HG03135 (cell line): Measurements from ENCODE around the gene FYB1.
"Not testable (repeated sequence)": the region's sequence is repeated elsewhere in the genome, so short reads cannot be mapped to it uniquely, and the experiment has no call there.

Experiments used
- ATAC-seq: cut with Tn5 transposase; IDR thresholded peaks from one replicate; pipeline ENCODE4 v1.9.1; 2021; ENCODE audit warnings: mild to moderate bottlenecking, moderate library complexity; ENCODE audit not compliant: unreplicated experiment

FYB1 gene

DNA sequence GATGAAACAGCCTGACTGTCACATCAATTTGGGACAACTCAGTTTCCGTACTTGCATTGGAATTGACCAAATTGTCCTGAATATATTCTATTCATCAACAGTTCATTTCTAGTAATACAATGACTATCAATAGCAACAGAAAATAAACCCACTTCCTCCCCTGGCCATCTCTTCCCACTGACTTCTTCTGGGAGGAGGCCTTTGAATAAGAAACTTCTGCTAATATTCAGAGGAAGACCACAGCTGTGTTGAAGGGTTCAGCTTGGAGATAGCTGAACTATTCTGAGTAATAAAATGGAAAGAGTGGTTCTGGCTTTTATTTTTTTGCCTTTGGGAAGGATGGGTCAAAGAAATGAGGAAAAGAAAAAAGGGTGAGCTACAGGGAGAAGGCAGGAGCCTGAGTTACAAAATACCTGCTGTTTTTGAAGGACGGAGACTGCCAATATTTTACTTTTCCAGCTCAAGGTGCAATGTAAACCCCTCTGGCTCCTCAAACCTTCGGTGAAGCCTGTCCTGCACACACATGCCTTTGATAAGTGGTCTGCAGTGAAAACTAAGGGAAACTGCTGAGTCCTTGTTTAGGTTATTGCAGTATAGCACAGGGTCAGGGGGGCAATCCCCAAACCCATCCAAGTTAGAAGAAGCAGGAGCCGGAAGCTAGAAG, 29.9 kb downstream of the FYB1 start:
- ATAC-seq: no peak

DNA sequence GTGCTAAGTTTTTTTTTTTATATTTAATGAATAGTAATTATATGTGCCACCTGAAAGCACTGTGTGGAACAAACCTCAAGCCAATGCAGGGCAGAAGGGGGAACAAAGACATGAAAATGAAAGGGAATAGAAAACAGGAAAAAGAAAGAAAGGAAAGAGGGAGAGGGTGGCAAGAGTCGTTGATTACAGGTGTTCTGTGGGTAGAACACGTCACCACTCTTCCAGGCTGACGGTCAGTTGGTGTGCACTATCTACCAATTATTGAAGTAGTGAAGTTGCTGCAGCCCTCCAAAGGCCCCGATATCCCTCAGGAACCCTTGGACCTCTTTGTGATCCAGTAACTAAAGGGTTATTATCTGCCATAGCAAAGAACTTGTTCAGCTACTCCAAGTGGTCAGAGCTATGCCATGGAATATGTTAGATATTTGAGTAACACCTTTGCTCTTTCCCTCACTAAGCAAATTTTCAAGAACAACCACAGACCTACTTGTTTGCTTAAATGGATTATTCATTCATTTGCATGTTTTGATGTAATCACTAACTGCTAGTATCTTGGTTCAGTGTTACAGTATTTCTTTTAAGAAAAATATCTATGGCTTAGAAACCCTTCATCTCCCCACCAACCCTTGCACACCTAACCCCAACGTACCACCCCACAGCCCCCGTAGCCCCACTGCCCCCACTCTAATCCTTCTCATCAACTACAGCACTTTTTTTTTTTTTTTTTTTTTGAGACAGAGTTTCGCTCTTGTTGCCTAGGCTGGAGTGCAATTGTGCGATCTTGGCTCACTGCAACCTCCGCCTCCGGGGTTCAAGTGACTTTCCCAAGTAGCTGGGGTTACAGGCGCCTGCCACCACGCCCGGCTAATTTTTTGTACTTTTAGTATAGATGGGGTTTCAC, 31.3 kb downstream of the FYB1 start:
- ATAC-seq: no peak

DNA sequence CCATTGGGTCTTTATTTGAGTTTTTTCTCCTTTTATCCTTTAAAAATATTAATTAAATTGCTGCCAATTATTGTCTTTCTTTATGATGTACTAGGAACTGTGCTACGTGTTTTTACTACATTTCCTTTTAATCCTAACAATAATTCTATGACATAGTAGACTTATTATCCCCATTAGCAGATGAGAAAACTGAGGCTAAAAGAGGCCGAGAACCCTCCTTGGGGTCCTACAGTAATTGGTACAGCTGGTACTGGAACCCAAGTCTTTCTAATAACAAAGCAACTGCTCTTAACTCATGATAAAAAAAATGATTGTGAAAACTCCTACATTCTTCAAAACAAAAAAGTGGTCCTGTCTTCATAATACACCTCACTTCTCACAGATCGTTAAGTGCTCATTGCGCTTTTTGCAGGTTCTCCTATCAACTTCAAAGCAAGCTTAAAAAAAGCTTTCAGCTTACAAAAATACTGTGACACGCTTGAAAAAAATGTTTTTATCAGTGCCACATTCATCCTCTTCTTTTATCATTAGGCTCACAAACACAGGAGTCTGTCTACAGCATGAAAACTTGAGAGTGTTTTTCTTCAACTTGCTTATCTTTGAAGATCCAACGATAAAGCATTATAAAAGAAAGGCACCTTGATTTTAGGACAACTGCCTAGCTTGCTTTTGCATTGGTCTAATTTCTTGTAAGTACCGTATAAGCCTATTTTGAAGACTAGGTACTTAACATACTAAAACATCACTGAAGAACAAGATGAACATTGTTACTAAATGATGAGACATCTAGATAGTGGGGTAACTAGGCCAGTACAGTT, 32.4 kb downstream of the FYB1 start:
- no peak for ATAC-seq

GRCh38 chr5:39186289-39186688, 33.1 kb downstream of the FYB1 start:
- no peak for ATAC-seq

GRCh38 chr5:39185761-39186160, 33.6 kb downstream of the FYB1 start:
- no peak for ATAC-seq

GRCh38 chr5:39179561-39179960, 39.8 kb downstream of the FYB1 start:
- ATAC-seq: not testable (repeated sequence)

DNA sequence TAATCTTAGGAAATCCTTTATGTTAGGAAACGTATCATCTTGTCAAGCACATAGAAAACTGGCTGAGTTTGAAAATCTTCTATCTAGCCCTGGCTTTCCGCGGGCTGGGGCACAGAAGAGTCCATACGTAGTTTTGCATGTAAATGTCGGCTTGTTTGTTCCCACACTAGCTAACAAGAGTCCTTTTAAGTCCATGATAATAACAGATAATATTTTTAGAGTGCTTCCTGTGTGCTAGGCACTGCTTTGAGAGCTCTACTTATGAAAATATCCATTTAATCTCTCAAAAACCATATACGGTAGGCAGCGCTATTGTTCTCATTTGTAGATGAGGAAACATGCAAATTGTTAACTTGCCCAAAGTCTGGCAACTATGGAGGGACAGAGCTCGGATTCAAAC, 40.5 kb downstream of the FYB1 start:
- ATAC-seq: no peak

GRCh38 chr5:39178171-39178570, 41.2 kb downstream of the FYB1 start:
- no peak for ATAC-seq

GRCh38 chr5:39177631-39177964, 41.8 kb downstream of the FYB1 start:
- peak; percentile 71 for ATAC-seq

DNA sequence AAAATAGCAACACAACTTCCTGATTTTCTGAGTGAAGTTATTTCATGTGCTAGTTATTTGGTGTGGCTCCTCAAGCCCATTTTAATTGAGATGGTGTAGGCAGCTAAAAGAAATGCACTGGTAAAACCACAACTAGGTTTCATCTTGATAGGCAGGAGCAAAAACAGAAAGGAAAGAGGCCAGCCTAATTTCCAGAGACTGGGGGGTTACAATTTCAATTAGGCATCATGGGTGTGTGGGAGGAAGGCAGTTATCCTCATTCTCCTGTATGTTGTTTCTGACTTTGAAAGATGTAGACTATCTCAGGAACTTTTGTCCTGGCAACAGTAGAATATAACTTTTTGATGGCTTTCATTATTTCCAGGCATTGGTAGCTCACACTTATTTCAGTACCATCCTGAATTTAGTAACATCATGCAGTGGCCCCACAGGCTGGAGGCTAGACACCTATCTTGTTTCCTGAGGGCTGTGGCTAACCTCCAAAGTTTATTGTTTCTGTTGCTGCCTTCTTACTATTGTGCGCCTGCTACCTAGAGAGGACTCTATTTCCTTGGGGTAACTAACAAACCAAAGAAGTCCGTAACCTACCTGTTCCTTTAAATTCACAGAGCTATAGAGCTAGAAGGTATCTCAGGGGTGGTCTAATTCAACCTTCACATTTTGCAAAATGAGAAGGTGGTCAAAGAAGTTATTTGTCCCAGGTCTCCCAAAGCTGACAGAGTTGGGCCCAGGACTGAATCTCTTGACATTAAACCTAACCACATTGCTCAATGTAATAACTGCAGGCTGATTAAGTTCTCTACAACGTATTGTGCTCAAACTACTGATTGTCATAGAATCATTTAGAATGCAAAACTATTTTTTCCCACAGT, 42.4 kb downstream of the FYB1 start:
- ATAC-seq: peak; percentile 49

GRCh38 chr5:39175273-39175955, 43.9 kb downstream of the FYB1 start:
- no peak for ATAC-seq

DNA sequence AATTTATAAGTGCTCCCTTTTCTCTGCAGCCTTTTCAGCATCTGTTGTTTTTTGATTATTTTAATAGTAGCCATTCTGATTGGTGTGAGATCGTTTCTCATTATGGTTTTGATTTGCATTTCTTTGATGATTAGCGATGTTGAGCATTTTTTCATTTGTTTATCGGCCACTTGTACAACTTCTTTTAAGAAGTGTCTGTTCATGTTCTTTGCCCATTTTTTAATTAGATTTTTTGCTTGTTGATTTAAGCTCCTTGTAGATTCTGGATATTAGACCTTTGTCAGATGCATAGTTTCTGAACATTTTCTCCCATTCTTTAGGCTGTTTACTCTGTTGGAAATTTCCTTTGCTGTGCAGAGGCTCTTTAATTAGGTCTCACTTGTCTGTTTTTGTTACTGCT, 46.3 kb downstream of the FYB1 start:
- no peak for ATAC-seq

GRCh38 chr5:39172593-39172992, 46.8 kb downstream of the FYB1 start:
- no peak for ATAC-seq

DNA sequence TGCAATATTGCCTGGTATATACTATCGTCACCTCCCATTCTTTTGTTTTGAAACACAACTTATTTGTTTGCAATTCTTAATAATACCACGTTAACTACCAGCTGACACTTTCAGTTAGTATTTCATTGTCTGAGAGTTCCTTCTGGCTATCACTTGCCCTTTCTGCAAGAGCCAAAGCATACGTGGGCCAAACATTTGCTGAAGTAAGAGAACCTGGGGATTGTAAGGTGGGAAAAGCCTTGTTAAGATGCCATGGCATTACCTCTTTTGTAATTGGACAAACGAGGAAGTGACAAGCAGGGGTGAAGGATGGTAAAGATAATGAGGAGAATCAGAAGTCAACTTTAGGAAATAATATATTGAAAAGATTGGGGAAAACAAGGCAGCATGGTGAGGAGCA, 47.7 kb downstream of the FYB1 start:
- ATAC-seq: no peak

- ATAC-seq: no peak
Measured at GRCh38 chr5:39169081-39169480, 50.3 kb downstream of the FYB1 start.

GRCh38 chr5:39167972-39168342, 51.4 kb downstream of the FYB1 start:
- no peak for ATAC-seq

GRCh38 chr5:39167141-39167971, 52.0 kb downstream of the FYB1 start:
- ATAC-seq: no peak

GRCh38 chr5:39164529-39165402, 54.6 kb downstream of the FYB1 start:
- ATAC-seq: peak; percentile 71
